PC-9 (cell line): ENCODE measurements around the gene TOB2. TPM values are rescaled to one million over a fixed set of nuclear protein-coding genes. Genes with fewer than 3 reads are reported as not detected.

Experiments
- BruUV-seq: library from RNA; stranded (reverse); fragments of 400-500 nt; replicated peaks from 2 replicates; lab custom pipeline; 2021; lab: Mats Ljungman, UMichigan
- CTCF ChIA-PET: fragments of 300-600 bp; sonication (Branson Sonifier 250); formaldehyde crosslinking; loops from one replicate; lab custom pipeline; 2022; ENCODE audit warnings: antibody characterized with exemption; lab: Charles Lee
- POLR2A ChIA-PET: fragments of 300-600 bp; sonication (Branson Sonifier 250); formaldehyde crosslinking; loops from one replicate; lab custom pipeline; 2022; ENCODE audit warnings: antibody characterized with exemption; ENCODE audit not compliant: unreplicated experiment; lab: Charles Lee
- DNase-seq, 2 experiments: peaks; one replicate each; pipeline versions ENCODE4 v3.0.0 to v3.0.0-alpha.2; 2015 to 2022; ENCODE audit warnings: mixed read lengths in 1 of 2
- H2AFZ ChIP-seq: fragments of 200-600 bp; sonication (generic); 2 replicates; pipeline ENCODE4 v1.8.1; 2017; ENCODE audit warnings: antibody characterized with exemption
- H3F3A ChIP-seq: fragments of 200-600 bp; sonication (generic); 2 replicates; pipeline ENCODE4 v1.8.1; 2017; ENCODE audit warnings: antibody characterized with exemption, mild to moderate bottlenecking, low read depth; ENCODE audit not compliant: insufficient read depth
- H3K27ac ChIP-seq: fragments of 200-600 bp; sonication (generic); 2 replicates; pipeline ENCODE4 v1.6.1; 2016; ENCODE audit warnings: mixed run types
- H3K27me3 ChIP-seq: fragments of 200-600 bp; sonication (generic); 2 replicates; pipeline ENCODE4 v1.6.1; 2016; ENCODE audit warnings: low read depth, mixed run types; ENCODE audit not compliant: insufficient read depth
- H3K36me3 ChIP-seq: fragments of 200-600 bp; sonication (generic); 2 replicates; pipeline ENCODE4 v1.6.1; 2016; ENCODE audit warnings: low read depth, mixed run types
- H3K4me1 ChIP-seq: fragments of 200-600 bp; sonication (generic); replicated peaks from 2 replicates; pipeline ENCODE4 v1.6.1; 2016; ENCODE audit warnings: mixed run types; ENCODE audit not compliant: insufficient read depth
- H3K4me2 ChIP-seq: fragments of 200-600 bp; sonication (generic); 2 replicates; pipeline ENCODE4 v1.6.1; 2017; ENCODE audit warnings: mixed run types
- H3K4me3 ChIP-seq: fragments of 200-600 bp; sonication (generic); 2 replicates; pipeline ENCODE4 v1.6.1; 2016; ENCODE audit warnings: mixed run types
- H3K79me2 ChIP-seq: fragments of 200-600 bp; sonication (generic); 2 replicates; pipeline ENCODE4 v1.6.1; 2017; ENCODE audit warnings: low read depth, mixed run types
- H3K9me2 ChIP-seq: fragments of 200-600 bp; sonication (generic); 2 replicates; pipeline ENCODE4 v1.8.1; 2017; ENCODE audit warnings: mild to moderate bottlenecking; ENCODE audit not compliant: insufficient read depth
- H3K9me3 ChIP-seq: fragments of 200-600 bp; sonication (generic); 2 replicates; pipeline ENCODE4 v1.8.1; 2016; ENCODE audit warnings: low read depth; ENCODE audit not compliant: insufficient read depth
- H4K20me1 ChIP-seq: fragments of 200-600 bp; sonication (generic); 2 replicates; pipeline ENCODE4 v1.8.1; 2017; ENCODE audit not compliant: insufficient read depth
- CTCF ChIP-seq: fragments of 200-600 bp; sonication (generic); conservative IDR thresholded peaks from 2 replicates; pipeline ENCODE4 v1.6.1; 2017; ENCODE audit warnings: mixed run types, antibody characterized with exemption, mild to moderate bottlenecking, moderate library complexity
- EZH2 ChIP-seq: fragments of 200-600 bp; sonication (generic); IDR thresholded peaks from 2 replicates; pipeline ENCODE4 v1.8.0; 2017; ENCODE audit warnings: antibody characterized with exemption, low read depth
- intact Hi-C: fragments of 100-400 bp; cut with micrococcal nuclease; formaldehyde crosslinking; loops from one replicate; pipeline ENCODE4 v1.10.0; 2022; ENCODE audit not compliant: unreplicated experiment
- total RNA-seq: library from RNA; stranded (reverse); gene quantifications from 2 replicates; pipeline ENCODE4 v1.2.3, GENCODE V29; 2021

TOB2 gene
- total RNA-seq, 1 experiment from 2014 or later: 57.4 TPM

GRCh38 chr22:41401781-41402648, 44.6 kb downstream of the TOB2 start:
- Histone ChIP-seq H2AFZ (peak overlapping the region; percentile 36; the same call in 1 of the 2 replicates), H3K9me3 (no peaks in the 10 kb centered on the region), H3K4me1 (peaks cover 13% of the 10 kb centered on the region), H3K4me3 (no peak overlapping the region; the same call in 1 of the 2 replicates), H3K27me3 (no peaks in the 10 kb centered on the region), H3K4me2 (peak overlapping the region; percentile 67), H3F3A (peaks cover 9% of the 10 kb centered on the region; the same call in 1 of the 2 replicates), H3K9me2 (no peaks in the 10 kb centered on the region), H4K20me1 (no peaks in the 10 kb centered on the region), H3K36me3 (no peaks in the 10 kb centered on the region), H3K79me2 (no peaks in the 10 kb centered on the region), H3K27ac (peak overlapping the region; percentile 70)
- TF ChIP-seq CTCF (no peak), EZH2 (no peak)
- DNase-seq: peak; percentile 84 to 85
- BruUV-seq: no TSS peak
- intact Hi-C loops: loop anchor here (10.0 kb wide), 1 partner anchor 193 kb away; no protein-coding TSS in a partner anchor
- ChIA-PET CTCF (interaction anchor here (0.6 to 1.7 kb wide), 4 partner anchors 38 to 164 kb away, joined by 3 to 6 read pairs (median 4); no protein-coding TSS in a partner anchor), POLR2A (interaction anchor here (0.5 to 1.0 kb wide), 6 partner anchors 11 to 129 kb away, joined by 3 to 21 read pairs (median 3); partner anchors contain the start of gene TOB2)

- H3K4me2 ChIP-seq: no peak overlapping the region
- H4K20me1 ChIP-seq: no peaks in the 10 kb centered on the region
- H3K79me2 ChIP-seq: no peaks in the 10 kb centered on the region
- ChIA-PET CTCF (interaction anchor here (0.6 kb wide), 1 partner anchor 17 kb away, joined by 3 read pairs; no protein-coding TSS in a partner anchor), POLR2A (interaction anchor here (0.7 kb wide), 1 partner anchor 1217 kb away, joined by 3 read pairs; no protein-coding TSS in a partner anchor)
- no peak overlapping the region for H3K4me3 ChIP-seq
- H3K27me3 ChIP-seq: no peaks in the 10 kb centered on the region
- peaks cover 9% of the 10 kb centered on the region; the same call in 1 of the 2 replicates for H3F3A ChIP-seq
- DNase-seq: no peak
- intact Hi-C loops: no loop called here
- no TSS peak for BruUV-seq
- H3K4me1 ChIP-seq: peaks cover 13% of the 10 kb centered on the region
- H3K9me3 ChIP-seq: no peaks in the 10 kb centered on the region
- no peaks in the 10 kb centered on the region for H3K9me2 ChIP-seq
- no peak for TF ChIP-seq CTCF
- no peak for TF ChIP-seq EZH2
- H3K27ac ChIP-seq: no peak overlapping the region
- H3K36me3 ChIP-seq: no peaks in the 10 kb centered on the region
- no peak overlapping the region for H2AFZ ChIP-seq
Measured at GRCh38 chr22:41398921-41399320, 47.7 kb downstream of the TOB2 start.

GRCh38 chr22:41397143-41397811, 49.3 kb downstream of the TOB2 start:
- Histone ChIP-seq H3K27ac (no peak overlapping the region), H4K20me1 (no peaks in the 10 kb centered on the region), H3K27me3 (no peaks in the 10 kb centered on the region), H3K4me2 (no peak overlapping the region), H3K4me1 (peaks cover 8% of the 10 kb centered on the region), H3K79me2 (no peaks in the 10 kb centered on the region), H3K9me2 (no peaks in the 10 kb centered on the region), H3K36me3 (no peaks in the 10 kb centered on the region), H3K9me3 (no peaks in the 10 kb centered on the region), H2AFZ (no peak overlapping the region), H3F3A (peaks cover 4% of the 10 kb centered on the region; the same call in 1 of the 2 replicates), H3K4me3 (no peak overlapping the region)
- no TSS peak for BruUV-seq
- DNase-seq: no peak
- ChIA-PET CTCF (no interaction called here), POLR2A (interaction anchor here (0.7 kb wide), 1 partner anchor 61 kb away, joined by 4 read pairs; no protein-coding TSS in a partner anchor)
- TF ChIP-seq CTCF (no peak), EZH2 (no peak)
- intact Hi-C loops: no loop called here
